Femur (tissue), 1 donor: ENCODE results near the gene TK1.

Experiments
- DNase-seq: peaks from one replicate; pipeline ENCODE4 v3.0.0-alpha.2; 2017

Gene TK1

GRCh38 chr17:78132767-78133178, 54.1 kb downstream of the TK1 start:
- no peak for DNase-seq

DNA sequence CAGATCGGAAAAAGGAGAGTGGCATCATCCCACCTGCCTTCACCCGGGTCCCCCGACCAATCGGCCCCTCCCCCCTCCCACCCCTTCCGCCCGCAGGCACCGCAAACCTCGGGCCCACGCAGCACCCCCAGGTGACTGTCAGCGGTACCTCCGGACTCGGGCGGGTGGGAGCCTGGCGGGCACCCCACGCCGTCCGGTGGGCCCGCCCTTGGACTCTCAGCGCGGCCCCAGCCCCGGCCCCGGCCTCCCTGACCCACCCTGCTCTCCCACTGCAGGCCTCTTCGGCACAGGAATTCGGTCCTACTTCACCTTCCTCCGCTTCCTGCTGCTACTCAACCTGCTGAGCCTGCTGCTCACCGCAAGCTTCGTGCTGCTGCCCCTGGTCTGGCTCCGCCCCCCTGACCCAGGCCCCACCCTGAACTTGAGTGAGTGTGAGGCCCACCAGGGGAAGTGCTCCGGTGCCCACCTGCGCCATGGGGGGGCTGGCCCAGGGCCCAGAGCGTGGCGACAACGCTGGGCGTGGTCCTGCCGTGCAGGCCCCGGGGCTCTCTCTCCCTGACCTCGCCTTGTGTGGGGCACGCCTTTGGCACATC, 54.7 kb downstream of the TK1 start:
- DNase-seq, result no peak

GRCh38 chr17:78131172-78132083, 55.4 kb downstream of the TK1 start:
- DNase-seq, result peak; percentile 44

DNA sequence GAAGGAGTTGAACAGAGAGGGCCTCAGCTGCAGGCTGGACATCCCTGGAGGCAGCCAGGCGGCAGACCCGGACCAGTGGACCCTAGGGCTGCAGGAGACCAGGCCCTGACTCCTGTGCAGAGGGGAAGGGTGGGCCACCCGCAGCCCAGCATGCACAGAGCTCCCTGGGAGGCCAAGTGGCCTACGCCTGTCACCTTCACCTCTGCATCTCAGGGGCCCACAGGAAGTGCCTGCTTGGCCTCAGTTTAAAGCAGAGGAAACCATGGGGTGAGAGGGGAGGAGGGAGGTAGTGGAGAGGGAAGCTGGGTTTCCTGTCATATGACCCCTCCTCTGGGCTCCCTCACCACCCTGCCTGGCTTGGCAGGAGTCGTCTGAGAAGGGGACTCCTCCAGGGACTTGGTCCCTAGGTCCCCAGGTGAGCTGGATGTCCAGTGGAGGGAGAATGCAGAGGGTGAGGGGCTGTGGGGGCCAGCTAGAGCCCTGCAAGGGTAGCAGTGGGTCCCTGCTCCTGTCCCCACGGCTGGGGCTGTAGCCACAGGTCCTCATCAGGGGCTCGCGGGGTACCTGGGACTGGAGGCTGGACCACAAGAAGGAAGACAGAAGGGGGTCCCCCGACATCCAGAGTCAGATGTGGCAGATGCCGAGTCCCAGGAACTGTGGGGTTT, 56.3 kb downstream of the TK1 start, which contains the start of gene TMC8:
Gene TMC8, plus strand, starts transcription at position 335 of the 665 bp plus-strand sequence. CDS start 818 bp downstream, outside the sequence.
- DNase-seq, result peak; percentile 55

DNA sequence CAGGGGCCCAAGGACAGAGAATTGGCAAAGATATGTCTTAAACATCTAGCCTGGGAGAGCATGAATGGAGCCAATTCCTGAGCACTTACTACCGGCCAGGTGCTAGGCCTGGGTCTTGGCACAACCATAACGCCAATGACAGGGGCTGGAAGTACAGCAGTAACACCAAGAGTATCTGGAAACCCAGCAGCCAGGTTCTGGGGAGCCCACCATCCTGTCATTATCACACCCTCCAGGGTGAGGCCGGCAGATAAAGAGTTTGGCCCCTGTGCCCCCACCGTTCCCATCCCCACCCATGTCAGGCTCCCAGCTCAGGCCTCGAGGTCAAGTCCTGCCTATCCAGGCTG, 56.8 kb downstream of the TK1 start:
- DNase-seq, result peak; percentile 29

- DNase-seq, result peak; percentile 34
These were observed 57.3 kb downstream of the TK1 start for GRCh38 chr17:78129351-78130089.

GRCh38 chr17:78128551-78129350, 58.1 kb downstream of the TK1 start, which contains the start of gene TMC6:
Gene TMC6, minus strand, starts transcription at chr17:78128755. Its CDS starts 1,923 bp downstream, at chr17:78126832.
- peak; percentile 67 for DNase-seq

DNA sequence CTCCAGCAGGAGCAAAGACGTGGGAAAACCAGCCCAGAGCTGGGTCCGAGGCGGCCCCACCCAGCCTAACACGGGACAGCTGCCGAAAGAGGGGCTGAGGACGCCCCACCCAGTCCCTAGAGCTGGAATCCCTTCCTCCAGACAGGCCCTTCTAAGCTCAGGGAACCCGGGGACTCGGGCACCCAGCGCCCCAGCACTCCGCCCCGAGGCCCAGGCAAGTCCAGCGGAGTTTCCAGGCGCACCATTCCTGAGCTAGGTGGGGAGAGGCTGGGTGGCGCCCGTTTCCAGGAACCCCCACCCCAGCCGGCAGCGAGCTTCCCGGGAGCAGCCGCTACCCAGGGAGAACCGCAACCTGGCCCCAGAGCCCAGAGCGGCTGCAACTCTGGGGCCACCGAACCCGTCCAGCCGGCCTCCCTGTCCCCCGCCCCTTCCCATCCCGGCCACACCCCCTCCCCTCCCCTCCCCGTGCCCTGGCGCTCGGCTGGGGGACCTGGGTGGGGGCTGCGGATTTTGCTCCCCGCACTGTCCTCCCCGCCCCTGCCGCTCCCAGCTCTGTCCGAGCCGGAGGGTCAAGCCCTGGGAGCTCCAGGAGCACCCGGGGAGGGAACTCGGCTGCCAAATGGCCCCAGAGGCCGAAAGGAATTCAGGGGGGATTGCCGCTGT, 58.8 kb downstream of the TK1 start:
- peak; percentile 50 for DNase-seq

GRCh38 chr17:78127239-78127887, 59.5 kb downstream of the TK1 start:
- peak; percentile 74 for DNase-seq

- DNase-seq, result peak; percentile 27
These were observed 60.0 kb downstream of the TK1 start for GRCh38 chr17:78126895-78127238.

- peak; percentile 30 for DNase-seq
These were observed 60.6 kb downstream of the TK1 start for GRCh38 chr17:78125976-78126894.

- no peak for DNase-seq
These were observed 61.5 kb downstream of the TK1 start for GRCh38 chr17:78125138-78125913.

DNA sequence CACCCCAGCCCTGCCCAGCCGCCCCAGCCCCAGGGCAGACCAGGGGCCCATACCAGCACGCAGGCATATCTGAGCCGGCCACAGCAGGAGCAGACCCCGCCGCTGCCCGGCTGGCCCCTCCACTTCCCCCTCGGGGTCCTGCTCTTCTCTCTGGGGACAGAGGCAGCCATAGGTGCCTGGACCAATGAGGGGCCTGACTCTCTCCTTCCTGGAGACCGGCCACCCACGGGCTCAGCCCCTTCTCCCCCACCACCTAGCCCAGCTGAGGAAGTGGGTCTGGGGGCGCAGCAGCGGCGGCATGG, 62.1 kb downstream of the TK1 start:
- no peak for DNase-seq
